ENCODE results near the gene MT1B. TPM values are rescaled to one million over a fixed set of nuclear protein-coding genes. Genes with fewer than 3 reads are reported as not detected.

MT1B gene
- total RNA-seq, 1 donor from 2014 or later: not detected

DNA sequence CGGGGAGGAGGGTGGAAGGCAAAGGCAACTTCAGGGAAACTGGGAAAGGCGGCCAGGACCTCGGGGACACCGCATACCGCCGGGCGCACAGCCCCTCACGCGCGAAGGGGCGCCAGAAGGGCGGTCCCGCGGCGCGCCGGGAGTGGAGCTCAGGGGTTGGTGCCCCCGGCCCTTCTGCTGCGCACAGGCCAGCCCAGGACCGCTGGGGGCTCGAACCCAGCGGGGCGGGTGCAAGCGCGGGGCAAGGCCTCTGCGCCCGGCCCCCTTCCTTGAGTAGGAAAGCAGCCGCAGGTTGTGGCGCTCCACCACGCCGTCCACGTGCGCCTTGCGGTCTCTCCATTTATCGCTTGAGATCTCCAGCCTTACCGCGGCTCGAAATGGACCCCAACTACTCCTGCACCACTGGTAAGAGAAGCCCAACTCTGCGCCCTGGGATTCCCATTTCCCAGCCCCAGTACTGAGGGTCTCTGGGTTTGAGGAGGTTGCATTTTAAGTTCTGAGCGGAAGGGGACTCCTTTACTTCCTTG, 16.2 kb upstream of the MT1B start:
- Histone ChIP-seq H3K9me3 (no peaks in the 10 kb centered on the region), H3K27me3 (ENCODE audit: low read depth) (peaks cover 71% of the 10 kb centered on the region), H3K36me3 (no peaks in the 10 kb centered on the region), H3K27ac (no peak overlapping the region), H3K4me3 (peak overlapping the region; percentile 25), H3K4me1 (peaks cover 42% of the 10 kb centered on the region)
- DNase-seq (no peak), ATAC-seq (no peak)
- intact Hi-C loops (cut with DNase I): no loop called here
- TF ChIP-seq, protein P1, sequence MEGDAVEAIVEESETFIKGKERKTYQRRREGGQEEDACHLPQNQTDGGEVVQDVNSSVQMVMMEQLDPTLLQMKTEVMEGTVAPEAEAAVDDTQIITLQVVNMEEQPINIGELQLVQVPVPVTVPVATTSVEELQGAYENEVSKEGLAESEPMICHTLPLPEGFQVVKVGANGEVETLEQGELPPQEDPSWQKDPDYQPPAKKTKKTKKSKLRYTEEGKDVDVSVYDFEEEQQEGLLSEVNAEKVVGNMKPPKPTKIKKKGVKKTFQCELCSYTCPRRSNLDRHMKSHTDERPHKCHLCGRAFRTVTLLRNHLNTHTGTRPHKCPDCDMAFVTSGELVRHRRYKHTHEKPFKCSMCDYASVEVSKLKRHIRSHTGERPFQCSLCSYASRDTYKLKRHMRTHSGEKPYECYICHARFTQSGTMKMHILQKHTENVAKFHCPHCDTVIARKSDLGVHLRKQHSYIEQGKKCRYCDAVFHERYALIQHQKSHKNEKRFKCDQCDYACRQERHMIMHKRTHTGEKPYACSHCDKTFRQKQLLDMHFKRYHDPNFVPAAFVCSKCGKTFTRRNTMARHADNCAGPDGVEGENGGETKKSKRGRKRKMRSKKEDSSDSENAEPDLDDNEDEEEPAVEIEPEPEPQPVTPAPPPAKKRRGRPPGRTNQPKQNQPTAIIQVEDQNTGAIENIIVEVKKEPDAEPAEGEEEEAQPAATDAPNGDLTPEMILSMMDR (IDR thresholded peaks at IDR 0.05): no peak

DNA sequence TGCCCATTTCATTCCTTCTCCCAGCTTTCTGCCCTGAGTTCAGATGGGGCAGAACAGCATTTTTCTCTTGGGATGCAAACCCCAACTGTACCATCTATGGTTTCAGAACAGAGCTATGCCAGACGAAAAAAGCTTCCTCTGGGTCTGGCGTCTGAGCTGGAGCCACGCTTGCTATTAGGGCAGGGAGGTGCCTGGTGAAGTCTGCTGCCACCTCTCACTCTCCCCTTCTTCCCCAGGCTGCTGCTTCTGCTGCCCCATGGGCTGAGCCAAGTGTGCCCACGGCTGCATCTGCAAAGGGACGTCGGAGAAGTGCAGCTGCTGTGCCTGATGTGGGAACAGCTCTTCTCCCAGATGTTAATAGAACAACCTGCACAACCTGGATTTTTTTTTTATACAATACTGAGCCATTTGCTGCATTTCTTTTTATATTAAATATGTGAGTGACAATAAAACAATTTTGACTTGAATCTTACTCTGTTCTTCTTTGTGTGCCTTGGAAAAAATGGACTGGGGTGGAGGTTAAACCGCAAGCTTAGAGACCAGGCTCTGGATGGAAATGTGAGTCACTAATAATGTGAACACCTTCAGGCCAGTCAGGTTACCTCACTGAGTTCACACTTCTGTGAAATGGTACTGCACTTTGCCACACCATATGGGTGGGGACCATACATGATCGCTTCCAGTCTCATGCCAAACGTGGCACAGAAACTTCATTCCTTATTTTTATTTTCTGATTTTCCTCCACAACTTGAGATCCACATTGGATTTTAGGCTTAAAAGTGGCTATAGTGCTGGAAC, 14.9 kb upstream of the MT1B start:
- H3K36me3 ChIP-seq: no peaks in the 10 kb centered on the region
- intact Hi-C loops (cut with DNase I): no loop called here
- H3K27me3 ChIP-seq (ENCODE audit: low read depth): peaks cover 71% of the 10 kb centered on the region
- peaks cover 42% of the 10 kb centered on the region for H3K4me1 ChIP-seq
- TF ChIP-seq, protein P1 (IDR thresholded peaks at IDR 0.05): no peak
- ATAC-seq: no peak
- DNase-seq: no peak
- H3K27ac ChIP-seq: no peak overlapping the region
- no peaks in the 10 kb centered on the region for H3K9me3 ChIP-seq
- no peak overlapping the region for H3K4me3 ChIP-seq

DNA sequence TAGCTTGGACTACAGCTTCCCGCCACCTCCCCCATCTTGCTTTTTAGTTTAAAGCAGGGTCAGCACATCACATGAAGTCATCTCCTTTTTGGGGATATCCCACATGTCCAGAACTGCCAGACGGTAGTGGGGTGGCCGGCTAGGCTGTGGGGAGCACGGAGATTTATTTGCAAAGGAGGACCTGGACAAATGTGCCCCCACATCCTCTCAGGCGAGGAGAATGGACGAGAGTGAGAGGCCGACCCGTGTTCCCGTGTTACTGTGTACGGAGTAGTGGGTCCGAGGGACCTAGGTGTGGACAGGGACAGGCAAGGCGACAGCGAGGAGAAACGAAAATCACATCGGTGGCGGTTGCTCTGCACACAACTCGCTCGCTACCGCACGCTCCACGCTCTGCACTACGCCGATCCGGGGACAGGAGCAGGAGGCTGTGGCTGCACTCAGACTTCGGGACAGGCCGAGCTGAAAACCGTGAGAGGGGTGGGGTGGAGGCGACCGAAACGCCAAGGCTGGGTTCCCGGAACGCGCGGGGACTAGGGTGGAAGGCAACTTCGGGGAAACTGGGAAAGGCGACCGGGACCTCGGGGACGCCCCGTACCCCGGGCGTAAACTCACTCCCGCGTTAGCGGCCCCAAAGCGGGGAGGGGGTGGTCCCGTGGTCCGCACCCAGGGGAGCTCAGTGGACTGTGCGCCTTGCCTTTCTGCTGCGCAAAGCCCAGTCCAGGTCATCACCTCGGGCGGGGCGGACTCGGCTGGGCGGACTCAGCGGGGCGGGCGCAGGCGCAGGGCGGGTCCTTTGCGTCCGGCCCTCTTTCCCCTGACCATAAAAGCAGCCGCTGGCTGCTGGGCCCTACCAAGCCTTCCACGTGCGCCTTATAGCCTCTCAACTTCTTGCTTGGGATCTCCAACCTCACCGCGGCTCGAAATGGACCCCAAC, 13.6 kb upstream of the MT1B start, which contains the start of gene MT1A:
Gene MT1A (plus strand): TSS at position 853 of the 937 bp plus-strand sequence. CDS start 73 bp downstream, at position 926.
- Histone ChIP-seq H3K4me3 (peak within 1 kb of the TSS; percentile 57), H3K27ac (peak within 1 kb of the TSS; percentile 67), H3K36me3 (no peaks in the 10 kb centered on the region), H3K9me3 (no peaks in the 10 kb centered on the region), H3K27me3 (ENCODE audit: low read depth) (peaks cover 60% of the 10 kb centered on the region), H3K4me1 (peaks cover 39% of the 10 kb centered on the region)
- intact Hi-C loops (cut with DNase I): no loop called here
- DNase-seq (peak; percentile 74), ATAC-seq (peak; percentile 81 to 84)
- TF ChIP-seq, protein P1 (IDR thresholded peaks at IDR 0.05): no peak

DNA sequence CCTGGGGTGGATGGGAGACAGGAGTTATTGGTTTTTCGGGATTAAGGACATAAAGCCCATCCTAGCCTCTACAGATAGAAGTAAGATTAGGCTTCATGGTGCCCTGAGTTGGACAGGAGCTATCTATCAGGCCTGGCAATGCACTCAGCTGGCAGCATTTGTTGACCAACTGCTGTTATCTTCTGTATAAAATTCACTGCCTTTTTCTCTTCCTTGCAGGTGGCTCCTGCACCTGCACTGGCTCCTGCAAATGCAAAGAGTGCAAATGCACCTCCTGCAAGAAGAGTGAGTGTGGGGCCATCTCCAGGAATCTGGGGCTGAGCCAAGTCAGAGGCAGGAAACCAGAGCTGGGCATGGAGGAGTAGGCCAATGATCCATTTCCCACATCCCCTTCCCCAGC, 12.6 kb upstream of the MT1B start:
- peaks cover 44% of the 10 kb centered on the region for H3K4me1 ChIP-seq
- DNase-seq: no peak
- TF ChIP-seq, protein P1 (IDR thresholded peaks at IDR 0.05): no peak
- H3K4me3 ChIP-seq: no peak overlapping the region
- H3K9me3 ChIP-seq: no peaks in the 10 kb centered on the region
- H3K36me3 ChIP-seq: no peaks in the 10 kb centered on the region
- peaks cover 52% of the 10 kb centered on the region for H3K27me3 ChIP-seq (ENCODE audit: low read depth)
- ATAC-seq: no peak
- intact Hi-C loops (cut with DNase I): no loop called here
- H3K27ac ChIP-seq: peak overlapping the region; percentile 67

DNA sequence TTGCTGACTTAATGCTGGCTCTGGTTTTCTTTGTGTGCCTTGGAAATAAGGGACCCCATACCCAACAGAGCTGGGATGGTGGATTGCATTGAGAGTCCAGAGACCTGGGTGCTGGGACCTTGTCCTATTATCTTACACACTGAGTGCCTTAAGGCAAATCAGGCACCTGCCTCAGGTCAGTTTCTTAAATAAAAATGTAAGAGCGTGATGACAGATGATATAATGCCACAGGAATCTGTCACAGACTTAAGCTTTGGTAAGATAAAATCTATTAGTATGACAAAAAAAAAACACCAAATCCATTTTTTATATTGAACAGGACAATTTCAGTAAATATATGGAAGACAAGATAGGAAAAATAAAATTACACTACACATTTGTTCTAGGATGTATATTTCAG, 11.6 kb upstream of the MT1B start:
- H3K27me3 ChIP-seq (ENCODE audit: low read depth): peaks cover 46% of the 10 kb centered on the region
- no peak for ATAC-seq
- H3K27ac ChIP-seq: no peak overlapping the region
- no peak overlapping the region for H3K4me3 ChIP-seq
- H3K36me3 ChIP-seq: no peaks in the 10 kb centered on the region
- no peaks in the 10 kb centered on the region for H3K9me3 ChIP-seq
- peaks cover 41% of the 10 kb centered on the region for H3K4me1 ChIP-seq
- no peak for DNase-seq
- intact Hi-C loops (cut with DNase I): no loop called here
- TF ChIP-seq, protein P1 (IDR thresholded peaks at IDR 0.05): no peak

Data from lower lobe of right lung (tissue), 2 donors.